SU-DHL-6 (cell line): ENCODE measurements around the gene CACNB1.

Source experiments
- H2AFZ ChIP-seq: fragments of 200-600 bp; sonication (generic); 2 replicates; pipeline ENCODE4 v1.6.1; 2014; ENCODE audit warnings: low read depth, mild to moderate bottlenecking, moderate library complexity, mixed read lengths, antibody characterized with exemption, low read length; ENCODE audit not compliant: severe bottlenecking
- H3F3A ChIP-seq: fragments of 200-600 bp; shearing (Covaris generic); 2 replicates; pipeline ENCODE4 v1.6.0; 2016; ENCODE audit warnings: antibody characterized with exemption, mild to moderate bottlenecking; ENCODE audit not compliant: insufficient read depth
- H3K27ac ChIP-seq: fragments of 200-600 bp; sonication (generic); 2 replicates; pipeline ENCODE4 v1.5.1; 2016; ENCODE audit warnings: low read depth, mild to moderate bottlenecking, low read length, moderate library complexity, mixed read lengths
- H3K27me3 ChIP-seq: fragments of 200-600 bp; sonication (generic), shearing (Covaris generic); 2 replicates; pipeline ENCODE4 v1.6.0; 2014; ENCODE audit warnings: mild to moderate bottlenecking, low read length
- H3K36me3 ChIP-seq: fragments of 200-600 bp; sonication (generic); 2 replicates; pipeline ENCODE4 v1.6.1; 2014; ENCODE audit warnings: mild to moderate bottlenecking, low read length, mixed read lengths
- H3K4me2 ChIP-seq: fragments of 300-600, 200-600 bp; shearing (Covaris generic), sonication (generic); 2 replicates; pipeline ENCODE4 v1.6.0; 2014; ENCODE audit warnings: low read length, low read depth, mild to moderate bottlenecking; ENCODE audit not compliant: poor library complexity, severe bottlenecking
- H3K4me3 ChIP-seq: fragments of 200-600 bp; sonication (generic); 2 replicates; pipeline ENCODE4 v1.5.1; 2014; ENCODE audit warnings: antibody characterized with exemption, low read length, mild to moderate bottlenecking, mixed read lengths; ENCODE audit not compliant: insufficient read depth, poor library complexity, severe bottlenecking
- H3K79me2 ChIP-seq: fragments of 200-600 bp; sonication (generic); 2 replicates; pipeline ENCODE4 v1.6.1; 2014; ENCODE audit warnings: mild to moderate bottlenecking, low read length, moderate library complexity; ENCODE audit not compliant: insufficient read depth
- H3K9ac ChIP-seq: fragments of 200-600 bp; sonication (generic); 2 replicates; pipeline ENCODE4 v1.7.0; 2014; ENCODE audit warnings: mild to moderate bottlenecking, low read length
- H3K9me2 ChIP-seq: fragments of 200-600 bp; sonication (generic); replicated peaks from 2 replicates; pipeline ENCODE4 v1.6.1; 2014; ENCODE audit warnings: low read length; ENCODE audit not compliant: insufficient read depth
- H3K9me3 ChIP-seq: fragments of 200-600 bp; sonication (generic); 2 replicates; pipeline ENCODE4 v1.6.1; 2014; ENCODE audit warnings: low read length, mixed read lengths; ENCODE audit not compliant: insufficient read depth
- H4K20me1 ChIP-seq: fragments of 200-600 bp; sonication (generic); 2 replicates; pipeline ENCODE4 v1.6.1; 2014; ENCODE audit warnings: low read depth, mild to moderate bottlenecking, antibody characterized with exemption, low read length, moderate library complexity, mixed read lengths
- CTCF ChIP-seq: fragments of 200-600 bp; sonication (generic); IDR thresholded peaks from one replicate; pipeline ENCODE4 v1.5.1; 2017; ENCODE audit warnings: antibody characterized with exemption, mild to moderate bottlenecking, low read length, moderate library complexity; ENCODE audit not compliant: insufficient read depth, poor library complexity, severe bottlenecking
- EZH2phosphoT487 ChIP-seq: fragments of 200-600 bp; sonication (generic), shearing (Covaris generic); conservative IDR thresholded peaks from 2 replicates; pipeline ENCODE4 v1.6.1; 2018; ENCODE audit warnings: mild to moderate bottlenecking, antibody characterized with exemption, low read length, moderate library complexity, mixed read lengths

CACNB1 gene

GRCh38 chr17:39225308-39225958 is 28.0 kb upstream of the CACNB1 start, which contains the start of gene STAC2:
STAC2 (minus strand) TSS chr17:39225945; CDS start chr17:39225502, 443 bp downstream.
- Histone ChIP-seq H3K27ac (no peak within 1 kb of the TSS), H3K4me3 (no peak within 1 kb of the TSS), H3K36me3 (no peaks in the 10 kb centered on the region), H3F3A (no peaks in the 10 kb centered on the region), H2AFZ (no peak within 1 kb of the TSS), H3K27me3 (no peaks in the 10 kb centered on the region; the same call in 1 of the 2 replicates), H3K9me2 (no peaks in the 10 kb centered on the region), H3K79me2 (no peaks in the 10 kb centered on the region), H3K9me3 (no peaks in the 10 kb centered on the region), H4K20me1 (no peaks in the 10 kb centered on the region), H3K9ac (no peak within 1 kb of the TSS), H3K4me2 (no peak within 1 kb of the TSS)
- TF ChIP-seq CTCF (no peak), EZH2phosphoT487 (no peak)

GRCh38 chr17:39224778-39225307 is 27.4 kb upstream of the CACNB1 start:
- no peak overlapping the region for H3K9ac ChIP-seq

GRCh38 chr17:39223907-39224777 is 26.7 kb upstream of the CACNB1 start:
- H3K79me2 ChIP-seq, result no peaks in the 10 kb centered on the region
- H3K4me3 ChIP-seq, result no peak overlapping the region
- no peaks in the 10 kb centered on the region for H3K36me3 ChIP-seq
- H3K9ac ChIP-seq, result no peak overlapping the region
- H3F3A ChIP-seq, result no peaks in the 10 kb centered on the region
- H3K9me3 ChIP-seq, result no peaks in the 10 kb centered on the region
- no peaks in the 10 kb centered on the region; the same call in 1 of the 2 replicates for H3K27me3 ChIP-seq
- no peak overlapping the region for H3K27ac ChIP-seq
- TF ChIP-seq EZH2phosphoT487 (no peak), CTCF (no peak)
- no peaks in the 10 kb centered on the region for H3K9me2 ChIP-seq
- no peak overlapping the region for H2AFZ ChIP-seq
- no peak overlapping the region for H3K4me2 ChIP-seq
- no peaks in the 10 kb centered on the region for H4K20me1 ChIP-seq

More at GRCh38 chr17:39224778-39225307, 27.4 kb upstream of the CACNB1 start:
- H3K27ac ChIP-seq, result no peak overlapping the region
- H4K20me1 ChIP-seq, result no peaks in the 10 kb centered on the region
- H3K79me2 ChIP-seq, result no peaks in the 10 kb centered on the region
- no peaks in the 10 kb centered on the region for H3K36me3 ChIP-seq
- no peaks in the 10 kb centered on the region for H3K9me3 ChIP-seq
- no peaks in the 10 kb centered on the region for H3K9me2 ChIP-seq
- H3K4me3 ChIP-seq, result no peak overlapping the region
- no peaks in the 10 kb centered on the region; the same call in 1 of the 2 replicates for H3K27me3 ChIP-seq
- no peak overlapping the region for H2AFZ ChIP-seq
- TF ChIP-seq CTCF, result no peak
- TF ChIP-seq EZH2phosphoT487, result no peak
- no peaks in the 10 kb centered on the region for H3F3A ChIP-seq
- no peak overlapping the region for H3K4me2 ChIP-seq
